GM23248 (cell line): Measurements from ENCODE around the gene CFAP99. TPM values are rescaled to one million over a fixed set of nuclear protein-coding genes. Genes with fewer than 3 reads are reported as not detected.

Experiments
- DNase-seq: peaks from one replicate; pipeline ENCODE4 v3.0.0-alpha.2; 2015
- H2AFZ ChIP-seq: fragments of 200-600 bp; sonication (generic); 2 replicates; pipeline ENCODE4 v1.6.1; 2016; ENCODE audit warnings: antibody characterized with exemption
- H3F3A ChIP-seq: fragments of 200-600 bp; sonication (generic); 2 replicates; pipeline ENCODE4 v1.6.1; 2016; ENCODE audit warnings: mild to moderate bottlenecking, antibody characterized with exemption, mixed run types; ENCODE audit not compliant: insufficient read depth
- H3K27ac ChIP-seq: fragments of 200-600 bp; sonication (generic); 2 replicates; pipeline ENCODE4 v1.5.1; 2016; ENCODE audit warnings: mild to moderate bottlenecking
- H3K27me3 ChIP-seq: fragments of 200-600 bp; sonication (generic); replicated peaks from 2 replicates; pipeline ENCODE4 v1.6.1; 2016; ENCODE audit warnings: mild to moderate bottlenecking; ENCODE audit not compliant: insufficient read depth
- H3K36me3 ChIP-seq: fragments of 200-600 bp; sonication (generic); 2 replicates; pipeline ENCODE4 v1.6.1; 2016; ENCODE audit warnings: low read depth, mild to moderate bottlenecking
- H3K4me1 ChIP-seq: fragments of 200-600 bp; sonication (generic); 2 replicates; pipeline ENCODE4 v1.6.1; 2016; ENCODE audit warnings: mild to moderate bottlenecking; ENCODE audit not compliant: insufficient read depth
- H3K4me2 ChIP-seq: fragments of 200-600 bp; sonication (generic); one replicate; pipeline ENCODE4 v1.6.1; 2016; ENCODE audit warnings: mild to moderate bottlenecking; ENCODE audit not compliant: unreplicated experiment
- H3K4me3 ChIP-seq: fragments of 200-600 bp; sonication (generic); 2 replicates; pipeline ENCODE4 v1.5.1; 2016; ENCODE audit warnings: mild to moderate bottlenecking
- H3K79me2 ChIP-seq: fragments of 200-600 bp; sonication (generic); 2 replicates; pipeline ENCODE4 v1.6.1; 2016; ENCODE audit warnings: mild to moderate bottlenecking; ENCODE audit not compliant: insufficient read depth
- H3K9ac ChIP-seq: fragments of 200-600 bp; sonication (generic); 2 replicates; pipeline ENCODE4 v1.6.1; 2016; ENCODE audit warnings: mild to moderate bottlenecking
- H3K9me2 ChIP-seq: fragments of 200-600 bp; sonication (generic); 2 replicates; pipeline ENCODE4 v1.6.1; 2016; ENCODE audit warnings: mixed run types, mild to moderate bottlenecking, moderate library complexity; ENCODE audit not compliant: insufficient read depth
- H3K9me3 ChIP-seq: fragments of 200-600 bp; sonication (generic); one replicate; pipeline ENCODE4 v1.6.1; 2017; ENCODE audit warnings: low read depth
- H4K20me1 ChIP-seq: fragments of 200-600 bp; sonication (generic); 2 replicates; pipeline ENCODE4 v1.6.0; 2016; ENCODE audit not compliant: insufficient read depth
- EZH2 ChIP-seq: fragments of 200-600 bp; sonication (generic); IDR thresholded peaks from 2 replicates; pipeline ENCODE4 v1.6.1; 2018; ENCODE audit warnings: antibody characterized with exemption, mild to moderate bottlenecking; ENCODE audit not compliant: insufficient read depth, poor library complexity, severe bottlenecking
- EZH2phosphoT487 ChIP-seq: fragments of 200-600 bp; sonication (generic); IDR thresholded peaks from 2 replicates; pipeline ENCODE4 v1.6.1; 2018; ENCODE audit warnings: antibody characterized with exemption, moderate library complexity, mild to moderate bottlenecking, low read depth; ENCODE audit not compliant: insufficient read depth
- WGBS, 2 experiments: methylation state at CpG; one replicate each; pipeline ENCODE4 v1.1.6; 2015 to 2017; ENCODE audit warnings: low lambda C conversion rate in 2 of 2, low coverage in 1 of 2; ENCODE audit errors: missing lambda C conversion rate in 2 of 2; 5-methylcytosine and 5-hydroxymethylcytosine counted together
- in situ Hi-C: fragments of 300-500 bp; cut with MboI; formaldehyde crosslinking; loops from 2 replicates; pipeline ENCODE4 v1.15.0; 2020
- polyA plus RNA-seq: library from polyadenylated mRNA; unstranded; fragments of >200 nt; fragmentation: Nextera tagmentation; extraction: Ambion mirVana; gene quantifications from 2 replicates; pipeline ENCODE4 v1.2.1, GENCODE V29; 2016
- total RNA-seq: library from RNA; depleted of rRNA; stranded (reverse); fragments of >200 nt; shearing (Covaris generic); gene quantifications from 2 replicates; pipeline ENCODE4 v1.2.3, GENCODE V29; 2014

The CFAP99 gene
- total and polyA plus RNA-seq, 2 experiments from 2014 or later = not detected

DNA sequence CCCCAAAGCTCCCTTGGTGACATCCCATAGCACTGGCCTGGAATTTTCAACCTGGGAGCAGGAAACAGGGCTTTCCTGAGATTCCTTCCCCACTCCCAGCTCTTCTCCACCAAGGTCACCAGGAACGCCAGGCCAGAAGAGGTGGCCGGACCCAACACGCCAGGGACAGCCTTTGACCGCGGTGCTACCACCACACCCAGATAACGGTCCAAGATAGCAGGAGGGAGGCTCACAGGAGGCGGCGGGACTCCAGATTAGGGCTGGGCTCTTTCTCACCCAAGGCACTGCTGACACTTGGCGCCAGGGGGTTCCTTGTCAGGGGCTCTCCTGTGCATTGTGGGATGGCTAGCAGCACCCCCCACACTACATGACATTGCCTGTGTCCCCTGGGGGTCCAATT, 23.2 kb upstream of the CFAP99 start:
- in situ Hi-C loops = no loop called here
- TF ChIP-seq EZH2 (no peak), EZH2phosphoT487 (no peak)

DNA sequence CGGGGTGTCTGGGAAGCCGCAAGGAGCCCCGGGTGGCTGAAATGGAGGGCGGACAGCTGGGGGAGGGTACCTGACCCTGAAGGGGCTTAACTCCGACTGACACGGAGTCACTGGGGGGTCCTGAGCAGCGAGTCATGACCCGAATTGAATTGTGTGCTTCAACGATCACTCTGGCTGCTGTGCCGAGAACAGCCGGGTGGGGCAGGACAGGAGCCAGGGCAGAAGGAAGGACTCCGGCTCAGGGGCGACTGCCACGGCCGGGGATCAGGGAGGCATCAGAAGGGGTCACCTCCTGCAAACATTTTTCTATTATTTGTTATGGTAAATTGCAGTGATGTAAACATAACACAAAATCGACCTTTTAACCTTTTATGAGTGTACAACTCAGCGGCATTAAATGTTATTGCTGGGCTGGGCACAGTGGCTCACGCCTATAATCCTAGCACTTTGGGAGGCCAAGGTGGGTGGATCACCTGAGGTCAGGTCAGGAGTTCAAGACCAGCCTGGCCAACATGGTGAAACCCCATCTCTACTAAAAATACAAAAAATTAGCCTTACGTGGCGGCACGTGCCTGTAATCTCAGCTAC, 21.9 kb upstream of the CFAP99 start:
- Histone ChIP-seq H3K4me1 (peaks cover 12% of the 10 kb centered on the region; the same call in 1 of the 2 replicates), H3K9ac (no peak overlapping the region), H3F3A (no peaks in the 10 kb centered on the region), H3K9me2 (no peaks in the 10 kb centered on the region), H3K79me2 (no peaks in the 10 kb centered on the region), H3K9me3 (no peaks in the 10 kb centered on the region), H3K36me3 (no peaks in the 10 kb centered on the region), H2AFZ (no peak overlapping the region), H3K4me2 (no peak overlapping the region), H3K27me3 (no peaks in the 10 kb centered on the region), H4K20me1 (no peaks in the 10 kb centered on the region), H3K4me3 (no peak overlapping the region), H3K27ac (no peak overlapping the region)
- WGBS, 2 experiments = 78 to 82% methylated on average over 16 to 21 of the region's 21 CpGs
- no peak for DNase-seq
- in situ Hi-C loops = no loop called here
- TF ChIP-seq EZH2phosphoT487 = no peak
- TF ChIP-seq EZH2 = no peak

More for the DNA sequence above, 23.2 kb upstream of the CFAP99 start:
- no peak overlapping the region for H3K9ac ChIP-seq
- H3K4me1 ChIP-seq = peaks cover 7% of the 10 kb centered on the region; the same call in 1 of the 2 replicates
- no peak overlapping the region for H3K4me2 ChIP-seq
- DNase-seq = no peak
- H3K27ac ChIP-seq = no peak overlapping the region
- no peaks in the 10 kb centered on the region for H3K27me3 ChIP-seq
- H3F3A ChIP-seq = no peaks in the 10 kb centered on the region
- H3K36me3 ChIP-seq = no peaks in the 10 kb centered on the region
- H2AFZ ChIP-seq = no peak overlapping the region
- H3K9me2 ChIP-seq = no peaks in the 10 kb centered on the region
- WGBS, 2 experiments = 86 to 87% methylated on average over 9 of the region's 9 CpGs
- no peaks in the 10 kb centered on the region for H4K20me1 ChIP-seq
- no peaks in the 10 kb centered on the region for H3K9me3 ChIP-seq
- H3K4me3 ChIP-seq = no peak overlapping the region
- H3K79me2 ChIP-seq = no peaks in the 10 kb centered on the region

DNA sequence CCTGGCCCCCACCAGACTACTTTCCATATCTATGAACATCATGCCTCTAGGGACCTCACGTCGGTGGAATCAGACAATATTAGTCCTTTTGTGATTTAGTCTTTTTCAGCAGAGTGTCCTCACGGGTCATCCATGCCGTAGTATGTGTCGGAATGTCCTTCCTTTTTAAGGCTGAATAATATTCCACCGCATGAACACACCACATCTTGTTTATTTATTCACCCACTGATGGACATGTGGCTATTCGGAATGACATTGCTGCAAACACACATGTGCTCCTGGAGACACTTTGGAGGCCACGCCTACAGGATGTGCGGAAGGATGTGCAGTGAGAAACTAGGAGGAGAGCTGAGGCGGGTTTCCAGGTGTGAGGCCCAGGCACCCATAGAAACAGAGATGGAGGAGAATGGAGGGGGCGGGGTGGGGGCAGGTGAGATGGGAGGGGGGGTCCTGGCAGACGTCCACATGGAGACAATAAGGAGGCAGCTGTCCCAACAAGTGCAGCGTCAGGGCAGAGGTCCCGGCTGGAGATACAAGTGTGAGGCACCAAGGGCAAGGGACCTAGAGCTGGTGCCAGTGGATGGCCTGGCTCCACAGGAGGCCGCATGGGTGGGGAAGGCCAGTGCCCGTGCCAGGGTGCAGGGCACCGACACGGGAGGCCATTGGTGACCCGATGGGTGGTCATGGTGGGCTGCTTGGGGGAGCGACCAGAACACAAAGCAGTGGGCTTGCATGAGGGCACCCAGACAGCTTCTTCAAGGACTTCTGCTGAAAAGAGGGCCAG, 21.0 kb upstream of the CFAP99 start:
- no peak for DNase-seq
- no peaks in the 10 kb centered on the region for H3K27me3 ChIP-seq
- no peaks in the 10 kb centered on the region for H3K9me2 ChIP-seq
- H3K4me1 ChIP-seq = peaks cover 20% of the 10 kb centered on the region
- H3K79me2 ChIP-seq = no peaks in the 10 kb centered on the region
- no peak for TF ChIP-seq EZH2phosphoT487
- TF ChIP-seq EZH2 = no peak
- in situ Hi-C loops = no loop called here
- no peaks in the 10 kb centered on the region for H3K36me3 ChIP-seq
- H3K4me2 ChIP-seq = no peak overlapping the region
- H3K9me3 ChIP-seq = no peaks in the 10 kb centered on the region
- H2AFZ ChIP-seq = no peak overlapping the region
- 80 to 85% methylated on average over 18 to 20 of the region's 20 CpGs for WGBS, 2 experiments
- no peak overlapping the region for H3K4me3 ChIP-seq
- H3F3A ChIP-seq = no peaks in the 10 kb centered on the region
- H3K9ac ChIP-seq = no peak overlapping the region
- H3K27ac ChIP-seq = no peak overlapping the region
- no peaks in the 10 kb centered on the region for H4K20me1 ChIP-seq

DNA sequence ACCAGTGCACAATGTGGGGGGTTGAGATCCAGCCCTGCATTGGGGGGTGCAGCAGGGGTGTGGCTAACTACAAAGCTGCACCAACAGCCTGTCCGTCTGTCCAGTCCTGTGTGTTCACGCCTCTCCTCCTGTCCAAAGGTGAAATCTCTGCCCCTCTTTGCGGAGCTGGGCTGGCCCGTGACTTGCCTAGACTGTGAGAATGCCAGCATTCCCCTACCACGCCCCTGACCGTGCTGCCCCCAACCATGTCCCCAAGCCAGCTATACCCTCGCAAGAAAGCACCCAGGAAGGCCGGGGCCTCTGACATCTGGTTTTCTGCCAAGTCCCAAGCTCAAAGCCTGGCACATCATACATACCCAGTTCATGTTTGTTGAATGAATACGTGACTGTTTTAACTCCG, 19.5 kb upstream of the CFAP99 start:
- no peak overlapping the region for H2AFZ ChIP-seq
- H3K27me3 ChIP-seq = no peaks in the 10 kb centered on the region
- no peak for TF ChIP-seq EZH2
- TF ChIP-seq EZH2phosphoT487 = no peak
- no peaks in the 10 kb centered on the region for H3K9me2 ChIP-seq
- no peaks in the 10 kb centered on the region for H4K20me1 ChIP-seq
- H3K27ac ChIP-seq = no peak overlapping the region
- H3K36me3 ChIP-seq = no peaks in the 10 kb centered on the region
- in situ Hi-C loops = no loop called here
- H3K4me2 ChIP-seq = no peak overlapping the region
- H3K79me2 ChIP-seq = no peaks in the 10 kb centered on the region
- no peaks in the 10 kb centered on the region for H3F3A ChIP-seq
- WGBS, 2 experiments = 93 to 98% methylated on average over 9 to 10 of the region's 10 CpGs
- no peak overlapping the region for H3K4me3 ChIP-seq
- no peak overlapping the region for H3K9ac ChIP-seq
- DNase-seq = no peak
- H3K4me1 ChIP-seq = peaks cover 20% of the 10 kb centered on the region
- no peaks in the 10 kb centered on the region for H3K9me3 ChIP-seq
